IPS-20b (cell line): ENCODE results near the gene ASTN1.

Experiments
- H3K27ac ChIP-seq: one replicate; pipeline ENCODE4 v1.5.1; 2013; ENCODE audit warnings: low read length
- H3K27me3 ChIP-seq: 2 replicates; pipeline ENCODE4 v1.6.1; 2013; ENCODE audit warnings: mild to moderate bottlenecking, low read length, inconsistent platforms; ENCODE audit not compliant: insufficient read depth
- H3K36me3 ChIP-seq: 2 replicates; pipeline ENCODE4 v1.6.1; 2013; ENCODE audit warnings: low read depth, mild to moderate bottlenecking, inconsistent platforms, low read length, moderate library complexity; ENCODE audit not compliant: insufficient read depth
- H3K4me1 ChIP-seq: 2 replicates; pipeline ENCODE4 v1.6.1; 2013; ENCODE audit warnings: mild to moderate bottlenecking, control low read depth, inconsistent platforms, low read length, moderate library complexity; ENCODE audit not compliant: insufficient read depth
- H3K4me3 ChIP-seq: 2 replicates; pipeline ENCODE4 v1.5.1; 2013; ENCODE audit warnings: mild to moderate bottlenecking, low read length, inconsistent platforms
- H3K9ac ChIP-seq: 2 replicates; pipeline ENCODE4 v1.6.1; 2013; ENCODE audit warnings: low read depth, mild to moderate bottlenecking, inconsistent platforms, low read length, moderate library complexity
- H3K9me3 ChIP-seq: 2 replicates; pipeline ENCODE4 v1.6.1; 2013; ENCODE audit warnings: mild to moderate bottlenecking, low read depth, low read length, inconsistent platforms; ENCODE audit not compliant: insufficient read depth

Gene ASTN1

GRCh38 chr1:177128665-177129281 is 35.7 kb downstream of the ASTN1 start:
- no peaks in the 10 kb centered on the region for H3K36me3 ChIP-seq
- H3K27ac ChIP-seq: no peak overlapping the region
- no peak overlapping the region for H3K9ac ChIP-seq
- H3K9me3 ChIP-seq: no peaks in the 10 kb centered on the region
- H3K4me3 ChIP-seq: no peak overlapping the region
- H3K4me1 ChIP-seq: no peaks in the 10 kb centered on the region; the same call in 1 of the 2 replicates
- no peaks in the 10 kb centered on the region for H3K27me3 ChIP-seq

GRCh38 chr1:177126267-177126666 is 38.2 kb downstream of the ASTN1 start:
- Histone ChIP-seq H3K9ac (no peak overlapping the region), H3K36me3 (no peaks in the 10 kb centered on the region), H3K4me3 (no peak overlapping the region), H3K4me1 (no peaks in the 10 kb centered on the region), H3K27ac (no peak overlapping the region), H3K27me3 (no peaks in the 10 kb centered on the region), H3K9me3 (no peaks in the 10 kb centered on the region)

GRCh38 chr1:177124577-177125278 is 39.8 kb downstream of the ASTN1 start:
- no peaks in the 10 kb centered on the region for H3K27me3 ChIP-seq
- H3K4me3 ChIP-seq: no peak overlapping the region
- H3K27ac ChIP-seq: no peak overlapping the region
- H3K36me3 ChIP-seq: no peaks in the 10 kb centered on the region
- H3K9ac ChIP-seq: no peak overlapping the region
- H3K4me1 ChIP-seq: no peaks in the 10 kb centered on the region
- H3K9me3 ChIP-seq: no peaks in the 10 kb centered on the region

GRCh38 chr1:177122461-177123251 is 41.9 kb downstream of the ASTN1 start:
- Histone ChIP-seq H3K36me3 (no peaks in the 10 kb centered on the region), H3K9me3 (no peaks in the 10 kb centered on the region), H3K4me1 (no peaks in the 10 kb centered on the region), H3K27ac (no peak overlapping the region), H3K9ac (no peak overlapping the region), H3K27me3 (no peaks in the 10 kb centered on the region), H3K4me3 (no peak overlapping the region)

GRCh38 chr1:177119311-177119710 is 45.2 kb downstream of the ASTN1 start:
- Histone ChIP-seq H3K27ac (no peak overlapping the region), H3K27me3 (no peaks in the 10 kb centered on the region)

GRCh38 chr1:177118901-177119300 is 45.6 kb downstream of the ASTN1 start:
- no peak overlapping the region for H3K4me3 ChIP-seq
- no peaks in the 10 kb centered on the region for H3K9me3 ChIP-seq
- H3K36me3 ChIP-seq: no peaks in the 10 kb centered on the region
- H3K9ac ChIP-seq: no peak overlapping the region
- H3K27me3 ChIP-seq: no peaks in the 10 kb centered on the region
- no peaks in the 10 kb centered on the region for H3K4me1 ChIP-seq
- no peak overlapping the region for H3K27ac ChIP-seq

More at GRCh38 chr1:177119311-177119710, 45.2 kb downstream of the ASTN1 start:
- Histone ChIP-seq H3K9ac (no peak overlapping the region), H3K4me1 (no peaks in the 10 kb centered on the region), H3K4me3 (no peak overlapping the region), H3K36me3 (no peaks in the 10 kb centered on the region), H3K9me3 (no peaks in the 10 kb centered on the region)

- Histone ChIP-seq H3K27me3 (no peaks in the 10 kb centered on the region), H3K4me3 (no peak overlapping the region), H3K27ac (no peak overlapping the region), H3K9ac (no peak overlapping the region), H3K36me3 (no peaks in the 10 kb centered on the region), H3K4me1 (no peaks in the 10 kb centered on the region), H3K9me3 (no peaks in the 10 kb centered on the region)
Measured at GRCh38 chr1:177116941-177117340, 47.6 kb downstream of the ASTN1 start.

GRCh38 chr1:177106614-177107365 is 57.7 kb downstream of the ASTN1 start:
- H3K36me3 ChIP-seq: no peaks in the 10 kb centered on the region
- H3K4me1 ChIP-seq: no peaks in the 10 kb centered on the region
- H3K9ac ChIP-seq: no peak overlapping the region
- H3K4me3 ChIP-seq: no peak overlapping the region
- no peaks in the 10 kb centered on the region for H3K27me3 ChIP-seq
- H3K9me3 ChIP-seq: no peaks in the 10 kb centered on the region
- H3K27ac ChIP-seq: no peak overlapping the region

GRCh38 chr1:177106196-177106595 is 58.3 kb downstream of the ASTN1 start:
- Histone ChIP-seq H3K27me3 (no peaks in the 10 kb centered on the region), H3K36me3 (no peaks in the 10 kb centered on the region), H3K4me1 (no peaks in the 10 kb centered on the region), H3K9me3 (no peaks in the 10 kb centered on the region), H3K4me3 (no peak overlapping the region), H3K9ac (no peak overlapping the region), H3K27ac (no peak overlapping the region)

GRCh38 chr1:177103005-177103852 is 61.3 kb downstream of the ASTN1 start:
- Histone ChIP-seq H3K4me1 (no peaks in the 10 kb centered on the region), H3K9me3 (no peaks in the 10 kb centered on the region), H3K27me3 (no peaks in the 10 kb centered on the region), H3K4me3 (no peak overlapping the region), H3K36me3 (no peaks in the 10 kb centered on the region), H3K9ac (no peak overlapping the region), H3K27ac (no peak overlapping the region)

- no peaks in the 10 kb centered on the region for H3K36me3 ChIP-seq
- no peak overlapping the region for H3K27ac ChIP-seq
- H3K27me3 ChIP-seq: no peaks in the 10 kb centered on the region
Measured at GRCh38 chr1:177092001-177092400, 72.5 kb downstream of the ASTN1 start.

More at GRCh38 chr1:177092001-177092400, 72.5 kb downstream of the ASTN1 start:
- no peak overlapping the region for H3K4me3 ChIP-seq
- H3K9me3 ChIP-seq: no peaks in the 10 kb centered on the region
- no peak overlapping the region for H3K9ac ChIP-seq
- peaks cover 5% of the 10 kb centered on the region; the same call in 1 of the 2 replicates for H3K4me1 ChIP-seq
